HG03108 (cell line): Measurements from ENCODE around the gene ZNF169.
A peak's percentile ranks its signal among the peaks of the same experiment; 100 is the strongest.
"Not testable (repeated sequence)": the region's sequence is repeated elsewhere in the genome, so short reads cannot be mapped to it uniquely, and the experiment has no call there.

Experiments
- ATAC-seq: cut with Tn5 transposase; IDR thresholded peaks from one replicate; pipeline ENCODE4 v1.9.1; 2021; ENCODE audit warnings: moderate library complexity; ENCODE audit not compliant: unreplicated experiment

ZNF169 gene

DNA sequence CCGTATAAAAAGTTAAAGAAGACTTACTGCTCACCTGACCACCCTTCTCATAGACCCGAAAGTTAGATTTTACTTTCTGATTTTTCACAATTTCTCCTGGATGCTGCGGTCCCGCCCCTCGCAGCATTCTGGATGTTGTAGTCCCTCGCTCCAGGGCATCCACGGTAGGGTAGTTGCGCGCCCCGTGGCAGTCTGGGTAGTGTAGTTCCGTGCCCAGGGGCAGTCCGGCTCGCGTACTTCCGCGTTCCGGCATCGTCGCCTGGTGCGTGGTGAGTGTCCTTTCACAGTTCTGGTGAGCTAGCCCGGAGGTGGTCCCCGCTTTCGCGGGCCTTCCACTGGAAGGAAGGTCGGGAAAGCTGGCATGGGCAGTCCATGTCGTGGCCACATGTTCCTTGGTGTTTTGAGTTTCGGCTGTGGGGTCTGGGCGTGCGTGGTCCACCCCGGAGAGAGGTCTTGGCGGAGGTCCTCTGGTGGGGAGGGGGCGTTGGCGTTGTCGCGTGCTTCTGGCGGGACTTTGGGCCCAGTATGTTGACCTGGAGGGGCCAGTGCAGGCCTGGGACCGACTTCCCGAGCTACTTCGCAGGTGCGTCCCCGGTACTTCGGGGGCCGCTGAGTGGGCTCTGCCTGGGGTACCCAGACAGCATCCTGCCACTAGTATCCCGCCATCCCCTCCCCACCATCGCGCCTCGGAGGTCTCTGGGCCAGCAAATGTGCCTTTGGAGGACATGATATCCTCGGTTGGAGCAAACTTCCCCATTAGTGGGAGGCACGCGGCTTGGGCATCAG, at the start of gene ZNF169:
Gene ZNF169 (plus strand): TSS at position 222 of the 786 bp plus-strand sequence. CDS start 19,515 bp downstream, outside the sequence.
- peak; percentile 100 for ATAC-seq

DNA sequence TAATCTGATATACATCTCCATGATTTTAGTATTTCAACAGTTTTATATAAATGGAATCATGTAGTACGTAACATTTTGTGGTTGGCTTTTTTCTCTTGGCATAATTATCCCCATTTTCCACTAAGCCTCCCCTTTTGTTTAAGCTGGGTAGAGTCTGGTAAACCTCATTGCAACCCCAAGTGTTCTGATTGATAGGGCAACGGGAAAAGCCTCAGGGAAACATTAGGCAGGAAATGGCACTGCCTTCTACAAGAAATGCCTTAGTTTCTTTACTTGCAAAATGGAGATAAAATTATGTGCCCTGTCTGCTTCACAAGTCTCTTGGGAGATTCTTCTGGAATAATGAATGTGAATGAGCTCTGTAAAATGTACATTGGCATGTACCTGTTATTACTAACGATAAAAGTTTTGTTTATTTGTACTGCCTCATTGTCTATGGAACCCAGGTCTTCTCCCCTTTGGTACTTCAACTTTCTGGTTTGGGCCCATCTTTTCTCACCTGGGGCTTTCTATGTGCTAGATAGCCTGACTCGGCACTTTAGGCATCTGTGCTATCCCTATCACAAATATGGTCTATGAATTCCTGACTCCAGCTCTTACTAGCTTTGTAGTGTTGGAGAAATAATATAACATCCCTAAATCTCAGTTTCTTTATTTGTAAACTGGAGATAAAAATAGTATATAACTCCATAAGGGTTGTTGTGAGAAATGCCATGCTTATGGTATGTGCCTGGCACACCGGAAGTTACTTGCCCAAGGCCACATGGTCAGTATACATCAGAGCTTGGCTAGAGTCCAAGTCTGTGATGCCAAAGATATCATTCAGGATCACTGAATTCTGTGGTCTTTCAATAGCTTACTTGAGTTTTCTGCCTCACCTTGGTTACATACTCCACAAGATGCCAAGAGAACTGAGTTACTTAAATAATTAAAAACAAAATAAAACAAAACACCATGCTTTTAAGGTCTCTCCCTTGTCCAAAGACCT, 48.2 kb upstream of the ZNF169 start:
- ATAC-seq, result no peak

GRCh38 chr9:94212091-94212490, 47.0 kb upstream of the ZNF169 start:
- no peak for ATAC-seq

DNA sequence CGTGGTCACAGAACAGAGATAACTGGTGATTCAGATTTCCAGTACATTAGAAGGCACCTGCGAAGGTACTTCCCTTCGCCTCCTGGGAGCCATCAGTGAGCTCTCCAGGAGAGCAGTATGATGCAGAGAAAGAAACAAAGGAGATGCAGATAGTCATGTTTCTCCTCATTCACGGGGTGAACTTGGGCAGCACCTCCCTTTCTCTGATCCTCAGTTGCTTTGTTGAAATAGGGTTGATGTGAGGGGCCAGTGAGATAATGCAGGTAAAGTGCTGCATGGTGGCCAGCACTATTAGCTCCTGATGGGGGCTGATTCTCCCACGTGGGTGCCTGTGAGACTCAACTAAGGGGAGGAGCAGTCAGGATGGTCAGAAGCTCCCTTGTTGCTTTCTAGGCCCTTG, 46.6 kb upstream of the ZNF169 start:
- no peak for ATAC-seq

DNA sequence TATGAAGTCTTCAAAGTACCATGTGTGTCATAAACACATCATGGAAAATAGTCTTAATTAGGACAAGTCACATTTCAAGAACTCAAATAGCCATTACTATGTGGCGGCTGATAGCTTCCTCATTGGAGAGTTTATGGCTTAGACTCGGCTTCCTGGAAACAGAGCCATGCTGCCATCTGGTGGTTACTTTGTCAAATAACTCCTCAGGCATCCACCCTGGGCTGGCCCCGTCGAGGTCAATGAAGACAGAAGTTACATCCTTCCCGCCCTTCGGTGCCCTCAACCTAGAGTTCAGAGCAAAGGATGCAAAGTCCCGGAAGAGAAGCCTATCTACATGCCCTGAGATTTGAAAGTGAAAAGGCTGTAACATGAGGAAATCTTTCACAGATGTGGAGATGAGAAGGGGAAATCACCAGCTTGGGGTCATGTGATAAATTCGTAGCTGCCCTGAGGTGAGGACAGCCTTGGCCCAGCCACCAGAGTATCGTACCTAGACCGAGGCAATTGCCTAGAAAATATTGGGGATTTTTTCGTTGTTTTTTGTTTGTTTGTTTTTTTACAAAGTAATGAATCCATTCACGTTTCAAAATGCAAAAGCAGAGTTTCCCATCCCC, 45.5 kb upstream of the ZNF169 start:
- peak; percentile 88 for ATAC-seq

DNA sequence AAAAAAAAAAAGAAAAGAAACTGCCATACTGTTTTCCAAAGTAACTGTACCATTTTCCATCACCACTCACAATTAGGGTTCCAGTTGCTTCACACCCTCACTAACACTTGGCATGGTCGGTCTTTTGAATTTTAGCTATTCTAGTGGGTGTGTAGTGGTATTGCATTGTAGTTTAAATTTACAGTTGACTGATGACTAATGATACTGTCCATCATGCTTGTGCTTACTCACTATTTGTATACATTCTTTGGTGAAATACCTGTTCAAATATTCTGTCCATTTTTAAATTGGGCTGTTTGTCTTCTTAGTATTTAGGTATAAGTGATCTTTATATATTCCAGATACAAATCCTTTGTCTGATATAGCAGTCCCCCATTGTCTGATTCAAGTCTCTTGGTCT, 36.2 kb upstream of the ZNF169 start:
- no peak for ATAC-seq

DNA sequence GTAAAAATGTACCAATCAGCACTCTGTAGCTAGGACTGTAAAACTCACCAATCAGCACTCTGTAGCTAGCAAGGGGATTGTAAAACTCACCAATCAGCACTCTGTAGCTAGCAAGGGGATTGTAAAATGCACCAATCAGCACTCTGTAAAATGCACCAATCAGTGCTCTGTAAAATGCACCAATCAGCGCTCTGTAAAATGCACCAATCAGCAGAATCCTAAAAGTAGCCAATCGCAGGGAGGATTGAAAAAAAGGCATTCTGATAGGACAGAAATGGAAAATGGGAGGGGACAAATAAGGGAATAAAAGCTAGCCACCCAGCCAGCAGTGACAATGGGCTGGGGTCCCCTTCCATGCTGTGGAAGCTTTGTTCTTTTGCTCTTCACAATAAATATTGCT, 33.7 kb upstream of the ZNF169 start:
- not testable (repeated sequence) for ATAC-seq

DNA sequence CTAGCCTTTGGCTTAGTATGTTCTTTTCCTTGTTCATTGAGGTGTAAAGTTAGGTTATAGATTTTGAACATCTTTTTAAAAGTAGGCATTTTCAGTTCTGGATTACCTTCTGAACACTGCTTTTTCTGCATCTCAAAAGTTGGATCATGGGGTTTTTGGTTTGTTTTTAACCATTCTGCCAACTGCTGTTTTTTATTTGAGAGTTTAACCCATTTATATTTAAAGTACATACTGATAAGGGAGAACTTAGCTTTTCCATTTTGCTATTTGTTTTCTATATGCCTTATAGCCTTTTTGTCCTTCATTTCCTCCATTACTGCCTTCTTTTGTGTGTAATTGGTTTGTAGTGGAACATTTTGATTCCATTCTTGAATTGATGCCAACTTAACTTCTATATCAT, 30.5 kb upstream of the ZNF169 start:
- ATAC-seq, result no peak

DNA sequence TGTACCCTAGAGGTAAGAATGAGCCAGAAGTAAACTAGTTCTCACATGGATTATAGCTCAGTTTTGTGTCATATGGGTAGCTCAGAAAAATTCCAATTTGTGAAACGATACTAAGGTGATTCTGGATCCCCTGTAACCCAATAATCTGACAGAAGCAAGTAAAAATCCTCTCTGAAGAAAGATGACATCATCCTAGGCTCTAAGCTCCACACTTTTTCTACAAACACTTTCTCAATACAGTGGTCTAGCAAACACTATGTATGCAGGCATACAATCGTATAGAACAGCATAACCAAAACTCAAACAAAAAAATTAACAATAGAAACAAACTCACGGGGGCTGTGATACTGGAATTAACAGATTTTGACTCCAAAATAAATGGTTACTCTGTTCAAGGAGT, 26.7 kb upstream of the ZNF169 start:
- ATAC-seq, result no peak

DNA sequence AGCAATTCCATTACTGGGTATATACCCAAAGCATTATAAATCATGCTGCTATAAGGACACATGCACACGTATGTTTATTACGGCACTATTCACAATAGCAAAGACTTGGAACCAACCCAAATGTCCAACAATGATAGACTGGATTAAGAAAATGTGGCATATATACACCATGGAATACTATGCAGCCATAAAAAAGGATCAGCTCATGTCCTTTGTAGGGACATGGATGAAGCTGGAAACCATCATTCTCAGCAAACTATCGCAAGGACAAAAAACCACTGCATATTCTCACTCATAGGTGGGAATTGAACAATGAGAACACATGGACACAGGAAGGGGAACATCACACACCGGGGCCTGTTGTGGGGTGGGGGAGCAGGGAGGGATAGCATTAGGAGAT, 18.0 kb upstream of the ZNF169 start:
- not testable (repeated sequence) for ATAC-seq

- ATAC-seq, result no peak
Measured at GRCh38 chr9:94245651-94246050, 13.4 kb upstream of the ZNF169 start.

- ATAC-seq, result no peak
Measured at GRCh38 chr9:94250456-94250855, 8.6 kb upstream of the ZNF169 start.

GRCh38 chr9:94256007-94256406, 3.1 kb upstream of the ZNF169 start:
- ATAC-seq, result no peak

- not testable (repeated sequence) for ATAC-seq
Measured at GRCh38 chr9:94265626-94266402, 6.7 kb downstream of the ZNF169 start.

- no peak for ATAC-seq
Measured at GRCh38 chr9:94269264-94269663, 10.2 kb downstream of the ZNF169 start.

GRCh38 chr9:94270009-94270408, 10.9 kb downstream of the ZNF169 start:
- no peak for ATAC-seq

GRCh38 chr9:94277029-94277428, 17.9 kb downstream of the ZNF169 start:
- ATAC-seq, result not testable (repeated sequence)

GRCh38 chr9:94277885-94278536, 18.9 kb downstream of the ZNF169 start:
- ATAC-seq, result no peak

- no peak for ATAC-seq
Measured at GRCh38 chr9:94280409-94280989, 21.4 kb downstream of the ZNF169 start.

GRCh38 chr9:94281101-94281500, 22.0 kb downstream of the ZNF169 start:
- ATAC-seq, result no peak
